Aorta (tissue), 5 donors: ENCODE measurements around the gene PBX3. TPM values are rescaled to one million over a fixed set of nuclear protein-coding genes. Genes with fewer than 3 reads are reported as not detected.

Experiments
- ATAC-seq: fragments of 200-7000 bp; cut with Tn5 transposase; one replicate; pipeline ENCODE4 v1.9.1; 2022; ENCODE audit warnings: moderate library complexity; ENCODE audit not compliant: low FRiP score
- DNase-seq, 2 donors: peaks; one replicate each; pipeline ENCODE4 v3.0.0-alpha.2; 2020
- H3K27ac ChIP-seq, 2 donors: one replicate each; pipeline ENCODE4 v1.5.1; 2013; ENCODE audit warnings: low read length in 2 of 2, mild to moderate bottlenecking in 2 of 2, moderate library complexity in 2 of 2, control low read depth in 1 of 2, inconsistent platforms in 1 of 2, low read depth in 1 of 2
- H3K27me3 ChIP-seq, 2 donors: one replicate each; pipeline ENCODE4 v1.6.1; 2013; ENCODE audit warnings: control low read depth in 1 of 2, low read length in 1 of 2, mild to moderate bottlenecking in 1 of 2, moderate library complexity in 1 of 2; ENCODE audit not compliant: insufficient read depth in 2 of 2, control insufficient read depth in 1 of 2
- H3K36me3 ChIP-seq, 2 donors: one replicate each; pipeline ENCODE4 v1.6.1; 2013; ENCODE audit warnings: control low read depth in 1 of 2, low read length in 1 of 2, mild to moderate bottlenecking in 1 of 2; ENCODE audit not compliant: insufficient read depth in 2 of 2, control insufficient read depth in 1 of 2
- H3K4me1 ChIP-seq, 2 donors: one replicate each; pipeline ENCODE4 v1.6.1; 2013; ENCODE audit warnings: low read length in 2 of 2, control low read depth in 1 of 2, mild to moderate bottlenecking in 1 of 2, moderate library complexity in 1 of 2; ENCODE audit not compliant: insufficient read depth in 2 of 2, control insufficient read depth in 1 of 2
- H3K4me3 ChIP-seq, 2 donors: one replicate each; pipeline ENCODE4 v1.5.1; 2013; ENCODE audit warnings: low read length in 2 of 2, control low read depth in 1 of 2, mild to moderate bottlenecking in 1 of 2
- H3K9me3 ChIP-seq: one replicate; pipeline ENCODE4 v1.6.1; 2013; ENCODE audit warnings: mild to moderate bottlenecking, low read length; ENCODE audit not compliant: control insufficient read depth
- WGBS, 2 donors: extraction: QIAGEN DNeasy Blood & Tissue Kit; methylation state at CpG; one replicate each; pipeline ENCODE4 v1.1.7; 2013; 5-methylcytosine and 5-hydroxymethylcytosine counted together
- intact Hi-C, 2 donors: fragments of 100-400 bp; cut with DNase I; formaldehyde crosslinking; loops; one replicate each; pipeline versions ENCODE4 v1.14.2 to v1.15.0; 2022
- polyA plus RNA-seq, 2 donors: library from polyadenylated mRNA; stranded (reverse); fragments of 200-250 nt; gene quantifications; one replicate each; pipeline ENCODE4 v1.2.3, GENCODE V29; 2013
- total RNA-seq, 2 donors: library from RNA; stranded (reverse); fragmentation: NEBNext Ultra II Directional; extraction: Animal tissue kit (Norgen Biotek cat#: 25700); gene quantifications; one replicate each; pipeline ENCODE4 v1.2.1, GENCODE V29; 2021
- donor health status: healthy with polysubstance abuse.
- donor health status: Bipolar disorder and iron deficiency.
- donor health status: DM: no; HTN: no; CAD: no.
- donor health status: DM: no; HTN: no; CAD: no.
- donor health status: DM: yes; HTN: yes; CAD: no.

The PBX3 gene
- total and polyA plus RNA-seq, 4 donors: 10.3 to 44.7 (median 18.8) TPM

GRCh38 chr9:125926936-125927335 lies 179.8 kb downstream of the PBX3 start:
- no peak overlapping the region for H3K4me3 ChIP-seq
- H3K27me3 ChIP-seq: no peaks in the 10 kb centered on the region
- no peak overlapping the region for H3K27ac ChIP-seq
- ATAC-seq (no peak), DNase-seq (no peak)
- intact Hi-C loops: no loop called here
- no peaks in the 10 kb centered on the region for H3K4me1 ChIP-seq
- no peaks in the 10 kb centered on the region for H3K36me3 ChIP-seq
- no peaks in the 10 kb centered on the region for H3K9me3 ChIP-seq
- WGBS, 2 donors: 98 to 100% methylated on average over 1 of the region's 1 CpG

- Histone ChIP-seq H3K36me3 (peaks cover 0 to 3% of the 10 kb centered on the region in 2 donors), H3K27ac (no peak overlapping the region), H3K27me3 (no peaks in the 10 kb centered on the region), H3K4me3 (no peak overlapping the region), H3K9me3 (no peaks in the 10 kb centered on the region), H3K4me1 (no peaks in the 10 kb centered on the region)
- DNase-seq (no peak), ATAC-seq (no peak)
- intact Hi-C loops: no loop called here
- WGBS, 2 donors: 92 to 97% methylated on average over 2 of the region's 2 CpGs
Measured at GRCh38 chr9:125929846-125930245, 182.7 kb downstream of the PBX3 start.

GRCh38 chr9:125931211-125931610 lies 184.0 kb downstream of the PBX3 start:
- DNase-seq (no peak), ATAC-seq (no peak)
- H3K27ac ChIP-seq: no peak overlapping the region
- H3K4me3 ChIP-seq: no peak overlapping the region
- intact Hi-C loops: no loop called here
- WGBS, 2 donors: 97% methylated on average over 4 of the region's 4 CpGs
- no peaks in the 10 kb centered on the region for H3K9me3 ChIP-seq
- peaks cover 0 to 3% of the 10 kb centered on the region in 2 donors for H3K36me3 ChIP-seq
- H3K4me1 ChIP-seq: no peaks in the 10 kb centered on the region
- no peaks in the 10 kb centered on the region for H3K27me3 ChIP-seq

GRCh38 chr9:125932012-125932411 lies 184.8 kb downstream of the PBX3 start:
- no peak overlapping the region for H3K4me3 ChIP-seq
- WGBS, 2 donors: 20 to 26% methylated on average over 5 of the region's 5 CpGs
- no peaks in the 10 kb centered on the region for H3K9me3 ChIP-seq
- H3K27me3 ChIP-seq: no peaks in the 10 kb centered on the region
- no peak for ATAC-seq
- no peak overlapping the region for H3K27ac ChIP-seq
- peak in 1 of 2 donors; percentile 58 for DNase-seq
- H3K36me3 ChIP-seq: peaks cover 0 to 3% of the 10 kb centered on the region in 2 donors
- intact Hi-C loops: no loop called here
- no peaks in the 10 kb centered on the region for H3K4me1 ChIP-seq

GRCh38 chr9:125932746-125933455 lies 185.7 kb downstream of the PBX3 start:
- 97% methylated on average over 5 of the region's 5 CpGs for WGBS, 2 donors
- no peak overlapping the region for H3K4me3 ChIP-seq
- intact Hi-C loops: no loop called here
- no peak for DNase-seq
- no peaks in the 10 kb centered on the region for H3K9me3 ChIP-seq
- ATAC-seq: no peak
- H3K27me3 ChIP-seq: no peaks in the 10 kb centered on the region
- H3K4me1 ChIP-seq: no peaks in the 10 kb centered on the region
- H3K27ac ChIP-seq: no peak overlapping the region
- peaks cover 0 to 3% of the 10 kb centered on the region in 2 donors for H3K36me3 ChIP-seq

- ATAC-seq: no peak
- Histone ChIP-seq H3K27me3 (no peaks in the 10 kb centered on the region), H3K4me1 (no peaks in the 10 kb centered on the region), H3K36me3 (no peaks in the 10 kb centered on the region), H3K27ac (no peak overlapping the region), H3K9me3 (peaks cover 2% of the 10 kb centered on the region), H3K4me3 (no peak overlapping the region)
- intact Hi-C loops: no loop called here
- WGBS, 2 donors: 90 to 91% methylated on average over 3 of the region's 3 CpGs
- DNase-seq: no peak
Measured at GRCh38 chr9:125942125-125942524, 195.0 kb downstream of the PBX3 start.

GRCh38 chr9:125943831-125944230 lies 196.7 kb downstream of the PBX3 start:
- Histone ChIP-seq H3K27me3 (no peaks in the 10 kb centered on the region), H3K9me3 (peaks cover 2% of the 10 kb centered on the region), H3K27ac (no peak overlapping the region), H3K36me3 (no peaks in the 10 kb centered on the region), H3K4me3 (no peak overlapping the region), H3K4me1 (no peaks in the 10 kb centered on the region)
- intact Hi-C loops: no loop called here
- ATAC-seq (no peak), DNase-seq (no peak)
- WGBS, 2 donors: 93 to 100% methylated on average over 2 of the region's 2 CpGs

GRCh38 chr9:125946397-125946796 lies 199.2 kb downstream of the PBX3 start:
- Histone ChIP-seq H3K27me3 (no peaks in the 10 kb centered on the region), H3K36me3 (no peaks in the 10 kb centered on the region), H3K9me3 (peaks cover 2% of the 10 kb centered on the region), H3K4me1 (no peaks in the 10 kb centered on the region), H3K4me3 (no peak overlapping the region), H3K27ac (no peak overlapping the region)
- intact Hi-C loops: no loop called here
- no peak for ATAC-seq
- DNase-seq: no peak

- intact Hi-C loops: no loop called here
- no peaks in the 10 kb centered on the region for H3K4me1 ChIP-seq
- 57 to 58% methylated on average over 4 of the region's 4 CpGs for WGBS, 2 donors
- H3K36me3 ChIP-seq: no peaks in the 10 kb centered on the region
- peaks cover 2% of the 10 kb centered on the region for H3K9me3 ChIP-seq
- H3K27me3 ChIP-seq: no peaks in the 10 kb centered on the region
- ATAC-seq (no peak), DNase-seq (no peak)
- no peak overlapping the region for H3K27ac ChIP-seq
- H3K4me3 ChIP-seq: no peak overlapping the region
Measured at GRCh38 chr9:125948887-125949596, 201.9 kb downstream of the PBX3 start.
